SK-N-SH treated with all-trans-retinoic acid at 6 μM for 48 hours (cell line): ENCODE measurements around the gene BTG2.

Experiments used
- ATAC-seq: fragments of 200-7000 bp; cut with Tn5 transposase; 3 replicates; pipeline ENCODE4 v1.9.1; 2020; ENCODE audit warnings: mild to moderate bottlenecking, moderate library complexity
- ARNTL ChIP-seq: fragments of 450-650 bp; formaldehyde crosslinking; IDR thresholded peaks from 2 replicates; pipeline ENCODE4 v1.5.0; 2020; ENCODE audit warnings: low read depth, mild to moderate bottlenecking, moderate library complexity, borderline replicate concordance
- BACH2 ChIP-seq: fragments of 250-450 bp; sonication (Bioruptor Pico); IDR thresholded peaks from 2 replicates; pipeline ENCODE4 v1.9.0; 2021; ENCODE audit warnings: mild to moderate bottlenecking, borderline replicate concordance
- CREB5 ChIP-seq: fragments of 250-450 bp; sonication (Bioruptor Pico); IDR thresholded peaks from 2 replicates; pipeline ENCODE4 v1.5.1; 2020; ENCODE audit warnings: low read depth, mild to moderate bottlenecking, moderate library complexity
- CSDC2 ChIP-seq: fragments of 250-450 bp; sonication (Bioruptor Pico); IDR thresholded peaks from 2 replicates; pipeline ENCODE4 v1.5.0; 2020; ENCODE audit warnings: mild to moderate bottlenecking, moderate library complexity
- CSRNP3 ChIP-seq: fragments of 250-450 bp; sonication (Bioruptor Pico); IDR thresholded peaks from 2 replicates; pipeline ENCODE4 v1.5.1; 2021; ENCODE audit warnings: mild to moderate bottlenecking, moderate library complexity
- ESRRG ChIP-seq: fragments of 250-450 bp; sonication (Bioruptor Pico); IDR thresholded peaks from 2 replicates; pipeline ENCODE4 v1.6.1; 2021; ENCODE audit warnings: mild to moderate bottlenecking
- GLIS3 ChIP-seq: fragments of 250-450 bp; sonication (Bioruptor Pico); IDR thresholded peaks from 2 replicates; pipeline ENCODE4 v1.5.0; 2020; ENCODE audit warnings: mild to moderate bottlenecking, moderate library complexity
- ISL1 ChIP-seq: fragments of 250-450 bp; sonication (Bioruptor Pico); IDR thresholded peaks from 2 replicates; pipeline ENCODE4 v2.1.2; 2022; ENCODE audit warnings: mild to moderate bottlenecking, moderate library complexity
- OSR1 ChIP-seq: fragments of 250-450 bp; sonication (Bioruptor Pico); IDR thresholded peaks from 2 replicates; pipeline ENCODE4 v1.8.0; 2022; ENCODE audit warnings: moderate library complexity, mild to moderate bottlenecking, inconsistent platforms
- PATZ1 ChIP-seq: fragments of 250-450 bp; sonication (Bioruptor Pico); IDR thresholded peaks from 2 replicates; pipeline ENCODE4 v1.8.0; 2020; ENCODE audit warnings: mild to moderate bottlenecking, moderate library complexity, borderline replicate concordance
- POU6F1 ChIP-seq: fragments of 250-450 bp; sonication (Bioruptor Pico); IDR thresholded peaks from 2 replicates; pipeline ENCODE4 v1.8.0; 2021; ENCODE audit warnings: low read depth, mild to moderate bottlenecking, moderate library complexity, borderline replicate concordance
- PPARA ChIP-seq: fragments of 250-450 bp; sonication (Bioruptor Pico); IDR thresholded peaks from 2 replicates; pipeline ENCODE4 v1.5.0; 2020; ENCODE audit warnings: mild to moderate bottlenecking, borderline replicate concordance
- RARB ChIP-seq: fragments of 250-450 bp; sonication (Bioruptor Pico); IDR thresholded peaks from 2 replicates; pipeline ENCODE4 v1.8.0; 2021; ENCODE audit warnings: mild to moderate bottlenecking, moderate library complexity
- SNAI2 ChIP-seq: fragments of 250-450 bp; sonication (Bioruptor Pico); IDR thresholded peaks from 2 replicates; pipeline ENCODE4 v1.5.0; 2020; ENCODE audit warnings: mild to moderate bottlenecking, moderate library complexity
- TCF4 ChIP-seq: fragments of 250-450 bp; sonication (Bioruptor Pico); IDR thresholded peaks from 2 replicates; pipeline ENCODE4 v1.8.0; 2021; ENCODE audit warnings: mild to moderate bottlenecking, moderate library complexity, borderline replicate concordance
- TOX ChIP-seq: fragments of 250-450 bp; sonication (Bioruptor Pico); IDR thresholded peaks from 2 replicates; pipeline ENCODE4 v1.8.0; 2021; ENCODE audit warnings: mild to moderate bottlenecking, moderate library complexity, borderline replicate concordance
- TSHZ2 ChIP-seq: fragments of 250-450 bp; sonication (Bioruptor Pico); IDR thresholded peaks from 2 replicates; pipeline ENCODE4 v1.5.0; 2020; ENCODE audit warnings: mild to moderate bottlenecking, moderate library complexity
- ZC3H10 ChIP-seq: fragments of 250-450 bp; sonication (Bioruptor Pico); IDR thresholded peaks from 2 replicates; pipeline ENCODE4 v1.5.1; 2021; ENCODE audit warnings: mild to moderate bottlenecking, moderate library complexity
- ZFP3 ChIP-seq: fragments of 250-450 bp; sonication (Bioruptor Pico); IDR thresholded peaks from 2 replicates; pipeline ENCODE4 v1.5.0; 2020; ENCODE audit warnings: mild to moderate bottlenecking, moderate library complexity
- ZFP30 ChIP-seq: fragments of 450-650 bp; formaldehyde crosslinking; IDR thresholded peaks from 2 replicates; pipeline ENCODE4 v1.5.0; 2022; ENCODE audit warnings: mild to moderate bottlenecking, moderate library complexity
- ZNF70 ChIP-seq: fragments of 450-650 bp; formaldehyde crosslinking; IDR thresholded peaks from 2 replicates; pipeline ENCODE4 v1.5.0; 2020; ENCODE audit warnings: mild to moderate bottlenecking, moderate library complexity
- ZNF8 ChIP-seq: fragments of 450-650 bp; formaldehyde crosslinking; IDR thresholded peaks from 2 replicates; pipeline ENCODE4 v1.5.0; 2020; ENCODE audit warnings: mild to moderate bottlenecking, moderate library complexity

Gene BTG2

GRCh38 chr1:203302894-203303293, 2.4 kb upstream of the BTG2 start:
- no peak for ATAC-seq
- TF ChIP-seq ESRRG (CRISPR knock-in tag): no peak
- TF ChIP-seq RARB (CRISPR knock-in tag): no peak
- TF ChIP-seq POU6F1 (CRISPR knock-in tag): no peak
- no peak for TF ChIP-seq SNAI2 (CRISPR knock-in tag)
- no peak for TF ChIP-seq CSRNP3
- TF ChIP-seq CSDC2 (CRISPR knock-in tag): no peak
- no peak for TF ChIP-seq ZFP3
- TF ChIP-seq ISL1 (CRISPR knock-in tag): no peak
- TF ChIP-seq BACH2 (CRISPR knock-in tag): no peak
- no peak for TF ChIP-seq ZC3H10 (CRISPR knock-in tag)
- TF ChIP-seq OSR1 (CRISPR knock-in tag): no peak
- no peak for TF ChIP-seq ZNF70 (CRISPR knock-in tag)
- no peak for TF ChIP-seq ZFP30 (CRISPR knock-in tag)
- no peak for TF ChIP-seq PATZ1 (CRISPR knock-in tag)
- no peak for TF ChIP-seq TSHZ2 (CRISPR knock-in tag)
- no peak for TF ChIP-seq TCF4 (CRISPR knock-in tag)
- TF ChIP-seq ZNF8: no peak
- no peak for TF ChIP-seq GLIS3 (CRISPR knock-in tag)

GRCh38 chr1:203304391-203304918, 864 bp upstream of the BTG2 start:
- ATAC-seq: no peak
- TF ChIP-seq ZC3H10 (CRISPR knock-in tag): no peak
- TF ChIP-seq ESRRG (CRISPR knock-in tag): no peak
- TF ChIP-seq TCF4 (CRISPR knock-in tag): no peak
- no peak for TF ChIP-seq ZNF70 (CRISPR knock-in tag)
- TF ChIP-seq TSHZ2 (CRISPR knock-in tag): no peak
- TF ChIP-seq PPARA: no peak
- no peak for TF ChIP-seq BACH2 (CRISPR knock-in tag)
- no peak for TF ChIP-seq ZNF8
- no peak for TF ChIP-seq ZFP30 (CRISPR knock-in tag)
- TF ChIP-seq OSR1 (CRISPR knock-in tag): no peak
- no peak for TF ChIP-seq TOX (CRISPR knock-in tag)
- TF ChIP-seq SNAI2 (CRISPR knock-in tag): no peak
- TF ChIP-seq ARNTL (CRISPR knock-in tag): no peak
- TF ChIP-seq CREB5 (CRISPR knock-in tag): no peak
- TF ChIP-seq ZFP3: no peak
- TF ChIP-seq, all 23 proteins: peak for 0
